Measurements from ENCODE around the gene PGK1.
"Not testable (repeated sequence)": the region's sequence is repeated elsewhere in the genome, so short reads cannot be mapped to it uniquely, and the experiment has no call there.

DNA sequence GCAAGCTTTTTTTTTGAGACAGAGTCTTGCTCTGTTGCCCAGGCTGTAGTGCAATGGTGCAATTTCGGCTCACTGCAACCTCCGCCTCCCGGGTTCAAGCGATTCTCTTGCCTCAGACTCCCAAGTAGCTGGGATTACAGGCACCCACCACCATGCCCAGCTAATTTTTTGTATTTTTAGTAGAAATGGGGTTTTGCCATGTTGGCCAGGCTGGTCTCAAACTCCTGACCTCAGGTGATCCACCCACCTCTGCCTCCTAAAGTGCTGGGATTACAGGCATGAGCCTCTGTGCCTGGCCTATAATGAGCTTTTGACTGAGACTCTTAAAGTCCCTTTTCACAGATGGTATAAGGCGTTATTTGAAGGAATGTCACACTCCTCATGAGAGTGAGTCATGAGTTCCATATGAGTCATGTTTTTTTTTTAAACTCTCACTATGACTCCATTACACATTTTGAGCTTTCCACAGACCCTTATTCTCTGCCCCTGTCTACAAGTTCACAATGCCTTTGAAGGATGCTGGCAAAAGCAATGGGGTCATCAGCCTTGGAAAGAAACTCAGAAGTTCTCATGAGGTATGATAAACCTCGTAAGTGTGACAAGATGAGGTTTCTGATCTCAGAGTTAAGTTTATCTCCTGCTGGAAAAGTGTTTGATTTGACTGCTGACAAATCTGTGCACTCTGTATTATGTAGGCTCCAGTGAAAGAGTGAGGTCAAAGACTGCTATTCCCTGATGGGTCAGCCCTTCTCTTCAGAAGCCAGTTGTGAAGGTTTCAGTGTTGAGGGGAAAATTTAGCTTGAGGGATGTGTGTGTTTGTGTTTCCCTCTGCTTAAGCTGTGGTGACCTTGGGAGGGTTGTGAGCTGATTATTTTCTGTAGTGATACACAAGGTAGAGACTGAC lies 39.1 kb upstream of the PGK1 start:
- TF ChIP-seq, protein P1, sequence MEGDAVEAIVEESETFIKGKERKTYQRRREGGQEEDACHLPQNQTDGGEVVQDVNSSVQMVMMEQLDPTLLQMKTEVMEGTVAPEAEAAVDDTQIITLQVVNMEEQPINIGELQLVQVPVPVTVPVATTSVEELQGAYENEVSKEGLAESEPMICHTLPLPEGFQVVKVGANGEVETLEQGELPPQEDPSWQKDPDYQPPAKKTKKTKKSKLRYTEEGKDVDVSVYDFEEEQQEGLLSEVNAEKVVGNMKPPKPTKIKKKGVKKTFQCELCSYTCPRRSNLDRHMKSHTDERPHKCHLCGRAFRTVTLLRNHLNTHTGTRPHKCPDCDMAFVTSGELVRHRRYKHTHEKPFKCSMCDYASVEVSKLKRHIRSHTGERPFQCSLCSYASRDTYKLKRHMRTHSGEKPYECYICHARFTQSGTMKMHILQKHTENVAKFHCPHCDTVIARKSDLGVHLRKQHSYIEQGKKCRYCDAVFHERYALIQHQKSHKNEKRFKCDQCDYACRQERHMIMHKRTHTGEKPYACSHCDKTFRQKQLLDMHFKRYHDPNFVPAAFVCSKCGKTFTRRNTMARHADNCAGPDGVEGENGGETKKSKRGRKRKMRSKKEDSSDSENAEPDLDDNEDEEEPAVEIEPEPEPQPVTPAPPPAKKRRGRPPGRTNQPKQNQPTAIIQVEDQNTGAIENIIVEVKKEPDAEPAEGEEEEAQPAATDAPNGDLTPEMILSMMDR (IDR thresholded peaks at IDR 0.05; ENCODE audit: insufficient read depth, low read length) = not testable (repeated sequence)
- not testable (repeated sequence) for TF ChIP-seq GABPA (IDR thresholded peaks at IDR 0.05; ENCODE audit: low read depth)
